Left forelimb (tissue), 1 donor: ENCODE measurements around the gene ALDH3A1.
"Not testable (repeated sequence)": the region's sequence is repeated elsewhere in the genome, so short reads cannot be mapped to it uniquely, and the experiment has no call there.

Experiments
- DNase-seq: peaks from one replicate; pipeline ENCODE4 v3.0.0-alpha.2; 2018; ENCODE audit warnings: low spot score

The ALDH3A1 gene

DNA sequence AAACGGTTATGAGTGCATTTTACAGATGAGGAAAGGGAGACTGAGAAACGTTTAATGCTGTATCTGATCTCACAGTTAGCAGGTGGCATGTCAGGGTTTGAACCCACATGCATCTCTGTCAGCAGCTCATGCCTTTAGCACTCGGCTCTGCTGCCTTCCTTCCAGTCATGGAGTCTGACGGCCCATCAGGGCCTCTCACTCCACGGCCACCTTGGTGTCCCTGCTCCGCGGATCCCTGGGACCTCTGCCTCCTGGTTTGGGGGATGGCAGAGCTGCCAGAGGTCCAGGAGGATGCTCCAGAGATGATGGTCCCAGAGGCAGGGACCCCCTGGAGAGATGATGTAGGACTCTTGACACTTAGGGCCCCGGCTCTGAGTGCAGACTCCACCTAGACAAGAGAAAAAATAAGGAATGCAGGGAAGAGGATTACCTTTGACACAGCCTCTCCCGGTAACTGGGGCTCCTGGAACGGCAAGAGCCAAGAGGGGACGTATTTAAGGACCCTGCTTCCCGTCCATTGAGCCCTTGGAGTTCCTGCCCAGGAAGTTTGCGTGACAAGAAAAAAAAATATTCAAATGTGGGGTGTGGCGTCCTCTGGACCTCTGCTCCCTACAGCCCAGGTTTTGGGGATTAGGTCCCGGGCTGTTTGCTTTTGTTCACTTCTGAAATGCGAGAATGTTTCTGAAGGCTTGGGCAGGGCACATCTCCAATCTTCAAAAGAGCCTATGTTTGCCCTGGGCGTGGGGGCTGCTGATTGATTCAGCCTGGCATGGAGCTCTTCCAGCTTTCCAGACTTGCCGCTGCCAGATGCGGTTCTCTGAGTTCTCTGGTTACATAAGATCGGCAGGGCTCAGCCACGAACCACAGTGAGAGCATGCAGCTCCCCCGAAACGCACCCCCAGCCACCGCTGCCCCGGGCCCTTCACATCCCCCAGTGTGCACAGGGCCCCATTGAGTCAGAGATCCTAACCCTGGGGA lies at the start of gene ALDH3A1:
ALDH3A1 (minus strand) TSS at position 470 of the 978 bp plus-strand sequence. CDS start 3,169 bp downstream, outside the sequence.
- no peak for DNase-seq

DNA sequence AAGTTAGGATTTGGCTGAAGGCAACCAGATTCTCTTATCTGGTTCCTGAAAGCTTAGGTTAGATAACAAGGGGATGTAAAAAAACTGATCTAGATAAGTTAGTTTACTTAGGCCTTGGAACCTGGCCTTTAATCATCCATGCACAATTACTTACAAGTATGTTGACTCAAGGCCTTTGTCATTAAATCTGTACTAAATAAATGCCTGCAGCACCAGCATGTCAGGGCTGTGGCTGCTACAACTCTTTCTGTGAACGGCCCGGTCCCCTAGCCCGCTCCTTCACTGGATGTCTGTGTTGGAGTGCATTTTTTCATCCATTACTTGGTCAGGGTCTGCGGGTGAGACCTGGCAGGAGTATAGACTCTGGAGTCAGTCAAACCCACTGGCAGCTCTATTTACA lies 48.4 kb upstream of the ALDH3A1 start:
- no peak for DNase-seq

DNA sequence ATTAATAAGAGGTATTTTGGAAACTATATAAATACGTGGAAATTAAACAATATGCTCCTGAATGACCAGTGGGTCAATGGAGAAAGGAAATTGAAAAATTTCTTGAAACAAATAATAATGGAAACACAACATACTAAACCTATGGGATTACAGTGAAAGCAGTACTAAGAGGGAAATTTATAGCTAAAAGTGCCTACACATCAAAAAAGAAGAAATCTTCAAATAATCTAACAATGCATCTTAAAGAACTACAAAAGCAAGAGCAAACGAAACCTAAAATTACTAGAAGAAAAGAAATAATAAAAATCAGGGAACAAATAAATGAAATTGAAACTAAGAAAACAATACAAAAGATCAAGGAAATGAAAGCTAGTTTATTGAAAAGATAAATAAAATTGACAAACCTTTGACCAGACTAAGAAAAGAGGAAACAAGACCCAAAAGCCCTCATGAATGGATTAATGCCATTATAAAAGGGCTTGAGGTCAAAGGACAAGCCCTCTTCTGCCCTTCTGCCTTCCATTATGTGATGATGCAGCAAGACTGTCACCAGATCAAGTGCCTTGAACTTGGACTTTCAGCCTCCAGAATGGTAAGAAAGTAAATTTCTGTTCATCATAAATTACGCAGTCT lies 43.9 kb upstream of the ALDH3A1 start:
- DNase-seq = no peak

DNA sequence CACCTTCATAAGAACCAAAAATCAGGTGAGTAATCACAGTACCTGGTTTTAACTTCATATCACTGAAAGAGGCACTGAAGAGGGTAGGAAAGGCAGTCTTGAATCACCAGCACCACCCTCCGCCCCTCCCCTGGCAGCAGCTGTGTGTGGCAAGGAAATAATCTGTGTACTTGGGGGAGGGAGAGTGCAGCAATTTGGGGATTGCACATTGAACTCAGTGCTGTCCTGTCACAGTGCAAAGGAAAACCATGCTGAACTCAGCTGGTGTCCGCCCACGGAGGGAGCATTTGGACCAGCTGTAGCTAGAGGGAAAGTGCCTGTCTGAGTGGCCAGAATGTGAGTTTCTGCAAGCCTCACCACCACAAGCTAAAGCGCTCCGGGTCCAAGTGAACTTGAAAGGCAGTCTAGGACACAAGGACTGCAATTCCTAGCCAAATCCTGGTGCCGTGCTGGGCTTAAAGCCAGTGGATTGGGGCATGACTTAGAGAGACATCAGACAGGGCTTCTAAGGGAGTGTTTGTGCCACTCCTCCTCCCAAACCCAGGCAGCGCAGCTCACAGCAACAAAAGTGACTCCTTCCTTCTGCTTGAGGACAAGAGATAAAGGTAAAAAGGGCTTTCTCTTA lies 39.7 kb upstream of the ALDH3A1 start:
- no peak for DNase-seq

DNA sequence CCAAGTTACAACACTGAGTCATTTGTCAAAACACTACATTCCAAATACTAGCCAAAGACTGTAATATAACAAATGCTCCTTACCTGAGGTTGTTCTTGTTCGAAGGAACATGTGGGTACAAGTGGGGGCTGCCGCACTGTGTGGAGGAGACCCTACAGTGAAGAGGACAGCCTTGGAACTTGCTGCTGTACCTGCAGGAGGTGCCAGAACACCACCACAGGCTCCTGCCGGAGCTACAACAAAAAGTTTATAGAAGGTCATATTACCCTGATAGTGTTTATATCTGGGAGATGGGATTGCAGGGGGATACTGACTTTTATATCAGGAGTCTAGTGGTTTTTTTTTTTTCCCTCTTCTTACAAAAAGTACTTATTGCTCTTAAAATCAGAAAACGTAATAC lies 37.8 kb upstream of the ALDH3A1 start:
- no peak for DNase-seq

DNA sequence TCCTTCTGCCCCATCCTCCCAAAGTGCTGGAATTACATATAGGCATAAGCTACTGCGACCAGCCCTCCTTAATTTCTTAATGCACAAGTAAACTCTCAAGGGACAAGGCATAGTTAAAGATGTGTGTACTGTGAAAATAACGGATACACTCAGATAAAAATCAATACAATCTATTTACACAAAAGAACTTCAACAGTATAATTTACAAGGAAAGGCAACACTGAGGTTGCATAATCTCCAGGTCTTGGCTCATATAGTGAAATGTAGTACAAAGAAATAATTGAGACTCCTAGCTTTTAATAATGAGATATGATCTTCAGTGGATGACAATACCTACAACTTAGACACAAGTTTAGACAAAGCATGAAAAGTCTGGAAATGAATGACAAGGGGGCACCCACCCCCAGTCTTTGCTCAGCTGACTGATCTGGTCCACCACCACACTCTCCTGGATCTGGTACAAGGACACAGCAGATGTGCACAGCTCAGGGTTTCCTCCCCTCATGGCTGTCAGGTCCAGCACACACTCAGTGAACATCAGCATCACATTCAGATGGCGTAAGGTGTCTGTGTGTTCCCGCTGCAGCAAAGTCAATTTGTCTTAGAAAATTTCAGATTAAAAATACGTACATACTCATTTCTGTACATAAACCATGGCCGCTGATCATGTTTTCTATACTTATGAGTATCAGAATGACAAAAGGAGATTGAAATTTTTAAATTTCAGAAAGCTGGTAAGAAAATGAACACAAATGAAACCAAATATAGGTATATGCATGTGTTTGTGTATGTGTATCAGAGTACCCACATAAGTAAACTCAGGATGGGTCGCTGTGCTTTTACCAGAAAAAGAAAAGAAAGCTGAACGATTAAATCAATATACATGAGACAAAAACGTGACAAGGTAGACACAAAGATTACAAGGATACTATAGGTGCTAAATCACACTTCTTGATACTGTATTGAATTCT lies 33.7 kb upstream of the ALDH3A1 start:
- DNase-seq = no peak

DNA sequence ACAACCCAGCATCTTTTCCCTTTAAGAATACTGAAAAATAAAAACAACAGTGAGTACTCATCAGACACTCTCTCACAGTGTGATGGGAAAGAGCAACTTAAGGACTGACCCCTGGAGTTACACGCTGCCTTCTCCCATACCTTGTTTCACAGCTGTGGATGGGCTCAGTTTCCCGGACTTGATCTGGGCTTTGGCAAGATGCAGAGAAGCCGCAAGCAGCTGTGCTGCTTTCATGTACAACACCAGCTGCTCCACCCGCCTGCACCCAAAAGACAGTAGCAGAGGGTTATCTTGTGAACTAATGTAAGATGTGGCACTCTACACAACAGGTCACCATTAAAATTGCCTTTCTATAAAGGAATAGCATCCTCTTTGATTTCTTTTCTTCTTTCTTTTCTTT lies 32.7 kb upstream of the ALDH3A1 start:
- no peak for DNase-seq

DNA sequence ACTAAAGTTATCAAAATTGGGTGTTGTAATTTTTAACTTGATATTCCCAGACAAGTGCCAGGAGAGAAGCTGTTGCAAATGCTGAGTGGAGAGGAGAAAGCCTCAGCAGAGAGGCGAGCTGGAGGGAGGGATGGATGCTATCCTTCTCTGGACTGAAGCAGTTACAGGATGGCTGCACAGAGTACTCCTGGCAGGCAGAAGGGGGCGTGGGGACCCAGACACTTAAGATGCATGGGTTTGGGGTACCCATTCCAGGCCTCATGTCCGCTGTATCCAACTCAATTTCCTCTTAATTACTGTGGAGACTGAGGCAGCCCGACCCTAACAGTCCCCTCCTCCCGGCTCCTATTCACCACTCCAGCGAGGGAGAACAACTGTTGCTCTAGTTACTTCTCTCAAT lies 25.4 kb upstream of the ALDH3A1 start:
- DNase-seq = no peak

DNA sequence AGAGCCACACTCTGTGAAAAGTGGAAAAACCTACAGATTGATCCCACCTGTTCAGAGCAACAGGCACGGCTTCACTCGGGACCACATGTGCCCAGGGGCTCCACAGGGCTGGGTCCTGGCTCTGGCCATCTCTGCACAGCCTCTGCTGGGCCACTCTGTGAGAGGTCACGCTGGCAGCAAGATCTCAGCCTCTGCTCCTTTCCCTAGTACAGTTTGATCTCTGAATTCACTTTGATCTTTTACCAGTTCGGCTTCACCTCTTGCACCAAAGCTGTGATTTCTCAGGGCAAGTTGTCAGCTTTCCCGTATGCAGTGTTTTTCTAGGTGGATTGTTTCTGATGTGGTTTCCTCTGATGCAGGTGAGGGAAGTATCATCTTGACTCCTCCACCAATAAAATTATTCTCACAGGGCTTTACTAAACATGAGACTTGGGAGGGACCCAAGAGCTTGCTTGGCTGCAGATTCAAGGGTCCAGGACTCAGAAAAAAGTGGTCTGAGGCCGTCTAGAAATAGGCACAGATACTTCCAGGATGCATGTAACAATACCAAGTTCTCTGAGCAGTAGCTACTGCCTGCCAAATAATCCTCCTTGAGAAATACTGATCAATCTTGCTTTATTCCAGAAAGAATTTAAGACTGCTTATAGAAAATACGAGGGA lies 24.0 kb upstream of the ALDH3A1 start:
- DNase-seq = no peak

DNA sequence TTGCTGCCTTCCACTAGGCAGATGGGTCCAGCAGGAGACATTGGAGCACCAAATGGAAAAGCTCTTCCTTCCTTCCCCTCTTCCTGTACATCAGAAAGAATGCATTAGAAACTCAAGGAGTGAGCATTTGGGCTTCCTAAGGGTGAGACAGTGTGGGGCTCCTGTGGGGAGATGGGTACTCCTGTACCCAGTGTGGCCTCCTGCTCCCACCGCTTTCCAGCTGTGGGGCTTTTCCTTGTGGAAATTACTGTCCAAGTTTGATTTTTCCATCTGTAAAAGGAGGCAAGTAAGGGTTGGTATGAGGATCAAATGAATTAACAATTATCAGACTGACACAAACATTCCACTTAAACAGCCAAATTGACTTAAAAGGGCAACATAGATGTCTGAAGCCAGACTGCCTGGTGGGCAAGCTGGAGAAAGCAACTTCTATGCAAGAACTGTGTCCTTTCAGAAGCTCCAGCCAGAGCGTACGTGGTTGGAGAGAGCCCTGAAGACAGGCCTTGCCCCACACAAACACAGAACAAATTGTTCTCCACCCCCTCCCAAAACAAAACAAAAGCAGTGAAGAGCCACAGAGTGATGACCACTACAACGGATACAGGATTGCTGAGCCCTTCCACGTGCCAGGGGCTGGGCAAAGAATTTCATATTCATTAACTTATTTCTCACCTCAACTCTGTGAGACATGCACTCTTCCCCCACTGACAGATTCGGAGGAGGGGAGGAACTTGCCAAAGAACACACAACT lies 23.1 kb upstream of the ALDH3A1 start:
- DNase-seq = no peak

DNA sequence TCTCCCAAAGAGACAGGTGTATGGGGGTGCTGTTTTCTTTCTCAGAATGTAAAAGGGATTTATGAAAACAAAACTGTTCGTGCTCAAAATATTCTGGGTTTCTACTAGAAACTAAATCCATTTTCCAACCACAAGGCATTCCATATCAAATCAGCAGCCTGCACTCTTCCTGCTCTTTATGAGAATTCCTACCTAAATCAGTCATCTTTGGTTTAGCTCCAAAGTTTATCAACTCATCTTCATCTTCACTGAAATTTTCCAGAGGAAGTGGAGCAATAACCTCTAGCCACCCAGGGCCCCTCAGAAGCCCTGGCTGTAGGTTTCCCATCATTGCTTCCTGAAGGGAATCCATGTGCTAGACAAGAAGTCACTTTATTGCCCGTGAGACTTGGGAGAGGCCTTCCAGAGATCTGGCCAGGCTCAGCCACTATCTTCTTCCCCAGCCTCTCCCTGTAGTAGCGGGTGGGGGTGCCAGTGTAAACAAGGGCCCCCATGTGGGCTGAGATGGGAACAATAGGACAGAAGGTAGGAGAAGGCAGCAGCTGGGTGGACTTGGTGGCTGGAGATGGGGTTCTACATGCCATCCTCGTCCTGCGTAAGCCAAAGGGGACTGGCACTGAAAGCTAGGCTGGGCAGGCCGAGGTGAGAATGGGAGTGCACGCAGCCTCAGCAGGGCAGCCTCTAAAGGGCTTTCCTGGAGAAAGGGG lies 22.0 kb upstream of the ALDH3A1 start:
- DNase-seq = no peak

DNA sequence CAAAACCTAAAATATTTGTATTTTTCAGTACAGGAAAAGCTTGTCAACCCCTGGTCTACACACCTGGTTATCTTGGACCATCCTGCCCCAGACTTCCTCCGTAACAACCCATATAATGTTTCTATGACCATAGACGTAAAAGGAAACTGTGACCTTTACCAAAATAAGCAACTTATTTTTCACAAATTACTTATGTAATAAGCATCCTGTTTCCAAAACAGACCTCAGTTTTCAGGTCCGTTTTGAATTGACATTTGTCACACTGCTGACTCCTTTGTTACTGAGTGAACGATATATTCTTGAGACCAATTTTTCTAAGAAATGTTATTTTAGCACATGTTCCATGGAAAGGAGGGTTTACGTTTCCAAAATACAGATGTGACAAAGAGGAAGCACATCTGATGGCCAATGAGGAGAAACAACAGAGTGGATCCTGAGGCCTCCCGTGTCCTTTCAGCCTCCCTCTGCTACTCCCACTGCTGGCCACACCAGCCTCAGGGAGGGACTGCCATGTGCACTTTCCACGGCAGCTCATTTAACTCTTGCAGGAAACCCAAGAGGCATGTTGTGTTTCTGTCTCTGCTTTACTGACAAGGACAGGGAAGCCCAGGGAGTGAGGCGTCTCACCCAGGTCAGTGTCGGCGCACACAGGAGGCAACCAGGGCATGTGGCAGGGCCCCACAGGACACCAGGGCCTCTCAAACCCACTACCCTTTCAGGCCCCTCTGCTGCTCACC lies 20.1 kb upstream of the ALDH3A1 start:
- DNase-seq = no peak

DNA sequence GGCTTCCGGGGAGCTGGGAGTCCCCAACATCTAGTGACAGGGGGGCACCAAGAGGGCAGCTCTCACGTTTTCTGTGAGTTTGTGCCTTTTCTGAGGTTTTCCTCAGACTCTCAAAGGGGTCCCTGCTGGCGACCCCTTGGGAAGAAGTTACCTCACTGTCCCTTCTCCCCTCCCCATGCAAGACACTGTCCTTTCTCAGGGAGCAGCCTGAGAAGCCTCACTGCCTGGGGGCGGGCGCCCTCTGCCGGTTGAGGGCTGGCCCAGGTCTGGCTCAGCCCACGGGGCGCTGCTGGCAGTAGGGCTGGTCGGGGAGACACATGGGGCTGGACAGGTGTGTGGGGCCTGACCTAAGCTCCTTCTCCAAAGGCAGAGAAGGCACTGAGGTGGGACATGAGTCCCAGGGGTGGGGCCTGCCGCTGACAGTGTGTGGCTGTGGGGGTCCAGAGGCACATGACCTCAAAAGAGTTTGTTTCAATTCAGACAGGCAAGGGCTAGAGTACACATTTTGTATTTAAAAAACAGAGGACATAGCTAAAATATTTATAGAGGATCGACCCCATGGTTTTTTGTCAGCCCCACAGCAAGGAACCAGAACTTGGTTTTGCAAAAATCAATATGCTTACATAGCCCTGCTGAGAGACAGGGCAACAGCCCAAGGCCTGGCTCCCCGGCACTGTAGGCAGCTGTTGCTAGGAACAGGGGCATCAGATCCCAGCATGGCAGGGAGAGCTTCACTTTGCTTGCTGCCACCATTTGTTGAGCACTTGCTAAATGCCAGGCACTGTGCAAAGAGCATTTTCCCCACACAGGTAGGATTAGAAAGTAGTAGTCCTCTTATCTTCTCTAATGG lies 18.5 kb upstream of the ALDH3A1 start:
- peak; percentile 88 for DNase-seq

DNA sequence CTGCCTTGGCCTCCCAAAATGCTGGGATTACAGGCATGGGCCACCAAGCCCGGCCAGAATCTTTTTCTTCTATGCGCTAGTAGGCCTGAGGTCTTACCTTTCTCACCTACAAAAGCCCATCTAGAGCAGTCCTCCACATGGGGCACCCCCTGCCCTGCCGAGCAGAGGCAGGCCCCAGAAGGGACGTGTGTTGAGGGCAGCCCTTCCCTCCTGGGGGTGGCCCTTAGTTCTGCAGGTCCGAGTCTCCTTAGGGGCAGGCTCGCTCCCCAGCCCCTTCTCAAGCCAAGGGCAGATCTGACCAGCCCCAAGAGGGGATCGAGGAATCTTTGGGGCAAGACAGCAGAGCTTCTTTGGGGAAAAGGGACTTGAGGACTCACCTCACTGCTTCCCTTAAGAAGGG lies 17.9 kb upstream of the ALDH3A1 start:
- no peak for DNase-seq

DNA sequence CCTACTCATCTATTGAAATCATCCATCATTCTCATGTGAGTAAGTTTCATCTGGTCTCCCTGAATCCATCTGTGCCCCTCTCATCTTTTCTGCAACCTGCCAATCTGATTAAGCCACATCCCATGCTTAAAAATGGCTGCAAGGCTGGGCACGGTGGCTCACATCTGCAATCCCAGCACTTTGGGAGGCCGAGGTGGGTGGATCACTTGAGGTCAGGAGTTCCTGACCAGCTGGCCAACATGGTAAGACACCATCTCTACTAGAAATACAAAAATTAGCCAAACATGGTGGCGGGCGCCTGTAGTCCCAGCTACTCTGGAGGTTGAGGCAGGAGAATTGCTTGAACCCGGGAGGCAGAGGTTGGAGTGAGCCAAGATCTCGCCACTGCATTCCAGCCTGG lies 15.9 kb upstream of the ALDH3A1 start:
- not testable (repeated sequence) for DNase-seq

DNA sequence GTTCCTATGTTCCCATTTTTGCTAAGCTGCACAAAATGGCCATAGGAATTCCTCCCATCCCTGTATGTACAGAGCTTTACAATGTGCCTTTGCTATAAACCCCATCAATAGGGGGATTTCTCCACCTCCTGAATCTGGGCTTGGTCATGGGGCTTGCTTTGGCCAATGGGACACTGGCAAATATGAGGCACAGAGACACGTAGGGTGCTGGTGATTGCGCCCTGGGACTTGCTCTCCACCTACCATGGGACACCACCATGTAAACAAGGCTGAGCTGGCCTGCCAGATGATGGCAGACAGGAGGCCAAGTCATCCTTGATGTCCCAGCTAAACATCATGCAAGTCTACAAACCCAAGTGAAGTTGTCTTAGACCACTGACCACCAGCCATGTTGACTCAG lies 15.3 kb upstream of the ALDH3A1 start:
- no peak for DNase-seq

DNA sequence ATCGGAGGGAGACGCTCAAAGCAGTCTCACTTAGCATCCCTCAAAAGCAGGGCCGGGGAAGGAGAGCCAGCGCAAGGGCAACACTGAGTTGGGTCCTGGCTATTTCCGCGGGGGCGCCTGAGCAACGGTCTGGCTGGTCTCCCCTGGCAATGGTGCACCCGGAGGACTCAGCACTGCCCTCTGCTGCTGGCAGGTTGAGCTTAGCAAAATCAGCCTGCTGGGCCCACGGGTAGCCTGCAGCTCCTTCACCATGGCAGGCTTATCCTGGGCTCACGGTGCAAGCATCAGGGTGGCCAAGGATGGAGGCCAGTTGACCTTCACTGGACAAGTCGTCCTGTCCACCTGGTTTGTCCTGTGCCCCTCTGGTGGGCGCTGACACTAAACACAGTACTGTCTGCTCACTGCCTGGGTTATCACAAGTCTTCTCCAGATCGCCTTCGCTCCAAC lies 14.4 kb upstream of the ALDH3A1 start:
- no peak for DNase-seq

DNA sequence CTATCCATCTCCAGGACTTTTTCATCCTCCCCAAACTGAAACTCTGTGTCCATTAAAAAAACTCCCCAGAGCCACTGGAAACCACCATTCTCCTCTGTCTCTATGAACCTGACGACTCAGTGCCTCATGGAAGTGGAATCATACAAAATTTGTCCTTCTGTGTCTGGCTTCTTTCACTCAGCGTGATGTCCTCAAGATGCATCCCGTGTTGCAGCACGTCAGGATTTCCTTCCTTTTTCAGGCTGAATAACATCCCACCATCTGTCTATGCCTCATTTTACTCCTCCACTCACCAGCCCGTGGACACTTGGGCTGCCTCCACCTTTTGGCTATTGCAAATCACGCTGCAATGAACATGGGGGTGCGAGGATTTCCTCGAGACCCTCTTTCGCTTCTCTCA lies 12.6 kb upstream of the ALDH3A1 start:
- no peak for DNase-seq
